Right ventricle myocardium superior (tissue), 1 donor: ENCODE data around the gene SVIL. TPM values are rescaled to one million over a fixed set of nuclear protein-coding genes. Genes with fewer than 3 reads are reported as not detected.
"Not testable (repeated sequence)": the region's sequence is repeated elsewhere in the genome, so short reads cannot be mapped to it uniquely, and the experiment has no call there.

ENCODE experiments used
- ATAC-seq: fragments of 200-7000 bp; cut with Tn5 transposase; one replicate; pipeline ENCODE4 v1.9.1; 2020; ENCODE audit warnings: mild to moderate bottlenecking; ENCODE audit not compliant: poor library complexity
- DNase-seq: peaks from one replicate; pipeline ENCODE4 v3.0.0-alpha.2; 2020
- intact Hi-C: fragments of 100-400 bp; cut with DNase I; formaldehyde crosslinking; loops from one replicate; pipeline ENCODE4 v1.11.2; 2022
- total RNA-seq: library from RNA; stranded (reverse); fragmentation: NEBNext Ultra II Directional; extraction: Animal tissue kit (Norgen Biotek cat#: 25700); gene quantifications from one replicate; pipeline ENCODE4 v1.2.1, GENCODE V29; 2021
- donor health status: DM: no; HTN: yes; CAD: no; lungs with severe emphysema.

Gene SVIL
- total RNA-seq, 1 donor from 2014 or later, result 298 TPM

- ATAC-seq (no peak), DNase-seq (no peak)
- intact Hi-C loops, result no loop called here
Measured at GRCh38 chr10:29514306-29514705, 120.5 kb downstream of the SVIL start.

DNA sequence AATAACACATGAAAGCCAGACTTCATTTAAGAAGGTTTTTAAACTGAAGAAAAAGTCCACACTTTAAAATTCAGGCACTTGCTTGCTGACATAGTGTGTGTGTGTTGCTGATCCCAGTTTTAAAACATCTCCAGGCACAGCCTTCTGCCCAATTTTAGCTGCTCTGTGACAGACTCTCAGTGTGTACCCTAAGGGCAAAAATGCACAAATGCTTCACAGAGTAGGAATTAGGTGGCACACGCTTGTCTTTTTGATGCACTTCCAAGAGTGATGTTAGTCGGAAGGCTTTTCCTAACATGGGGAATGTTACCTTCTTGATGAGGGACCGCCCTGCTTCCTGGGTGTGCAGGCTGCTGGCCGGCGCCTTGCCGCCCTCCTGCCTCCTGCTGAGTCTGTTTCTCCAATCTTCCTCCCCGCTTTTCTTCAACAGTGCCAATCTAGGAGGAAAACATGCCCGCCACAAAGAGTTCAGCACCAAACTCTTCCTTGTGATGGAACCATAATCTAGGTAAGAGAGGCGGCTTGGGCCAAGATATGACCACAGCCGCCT is 122.3 kb downstream of the SVIL start:
- ATAC-seq, result no peak
- no peak for DNase-seq
- intact Hi-C loops, result no loop called here

DNA sequence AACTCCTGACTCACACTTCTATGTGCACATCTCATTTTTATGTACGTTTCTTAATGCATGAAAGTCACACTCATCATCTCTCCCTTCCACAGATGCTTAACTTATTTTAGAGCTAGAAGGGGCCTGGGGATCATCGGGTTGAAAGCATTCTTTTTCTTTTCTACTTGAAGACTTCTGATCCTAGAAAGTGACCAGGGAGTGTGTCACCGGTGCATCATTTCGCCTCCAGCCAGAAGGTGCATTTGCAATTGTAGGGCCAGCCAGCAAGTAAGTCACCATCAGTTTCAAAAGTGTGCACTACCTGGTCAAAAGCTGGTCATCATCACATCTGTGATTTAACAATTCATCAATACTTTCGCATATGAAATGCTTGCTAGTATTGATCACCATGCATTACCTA is 123.0 kb downstream of the SVIL start:
- intact Hi-C loops, ATAC-seq, DNase-seq: not testable (repeated sequence)

GRCh38 chr10:29510483-29511157 is 124.2 kb downstream of the SVIL start:
- peak; percentile 36 for ATAC-seq
- intact Hi-C loops, DNase-seq: not testable (repeated sequence)

- ATAC-seq (no peak), DNase-seq (no peak)
- intact Hi-C loops, result no loop called here
Measured at GRCh38 chr10:29508554-29509244, 126.1 kb downstream of the SVIL start.

DNA sequence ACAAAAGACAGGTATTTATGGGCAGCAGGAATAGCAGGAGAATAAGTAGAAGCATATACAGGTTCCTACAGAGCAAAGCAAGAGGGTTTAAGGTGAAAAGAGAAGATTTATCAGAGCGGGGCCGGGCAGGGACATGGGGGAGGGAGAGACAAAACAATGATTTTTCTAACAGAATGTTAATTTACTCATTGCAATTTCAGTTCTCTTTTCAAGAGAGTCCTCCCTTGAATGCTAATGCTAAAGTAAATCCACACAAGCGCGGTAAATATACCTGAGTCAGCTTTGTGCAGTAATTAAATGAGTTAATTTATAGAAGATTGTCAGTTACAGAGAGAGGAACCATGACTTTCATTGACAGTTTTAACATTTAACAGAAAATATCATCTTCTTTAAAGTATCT is 127.0 kb downstream of the SVIL start:
- DNase-seq, intact Hi-C loops, ATAC-seq: not testable (repeated sequence)

- ATAC-seq, intact Hi-C loops, DNase-seq: not testable (repeated sequence)
Measured at GRCh38 chr10:29506324-29506921, 128.3 kb downstream of the SVIL start.

DNA sequence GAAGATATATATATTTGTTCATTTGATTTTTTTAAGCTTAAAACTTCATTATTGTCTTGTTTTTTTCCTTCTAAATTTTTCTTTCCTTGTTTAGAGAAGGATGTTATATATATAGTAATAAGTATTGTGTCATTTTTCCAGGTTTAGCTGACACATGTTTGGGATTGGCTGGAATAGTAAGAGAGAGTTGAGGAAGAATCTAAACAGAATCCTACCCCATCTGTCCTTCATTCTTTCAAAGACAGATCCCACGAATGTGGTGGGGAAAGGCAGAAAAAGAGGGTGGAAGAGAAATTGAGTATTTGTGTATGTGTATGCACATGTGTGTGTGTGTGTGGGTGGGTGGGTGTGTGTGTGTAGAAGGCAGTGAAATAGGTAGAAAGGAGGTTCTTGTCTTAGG is 132.4 kb downstream of the SVIL start:
- ATAC-seq (no peak), DNase-seq (no peak)
- intact Hi-C loops, result no loop called here

GRCh38 chr10:29501692-29502091 is 133.1 kb downstream of the SVIL start:
- no peak for ATAC-seq
- intact Hi-C loops, result no loop called here

DNA sequence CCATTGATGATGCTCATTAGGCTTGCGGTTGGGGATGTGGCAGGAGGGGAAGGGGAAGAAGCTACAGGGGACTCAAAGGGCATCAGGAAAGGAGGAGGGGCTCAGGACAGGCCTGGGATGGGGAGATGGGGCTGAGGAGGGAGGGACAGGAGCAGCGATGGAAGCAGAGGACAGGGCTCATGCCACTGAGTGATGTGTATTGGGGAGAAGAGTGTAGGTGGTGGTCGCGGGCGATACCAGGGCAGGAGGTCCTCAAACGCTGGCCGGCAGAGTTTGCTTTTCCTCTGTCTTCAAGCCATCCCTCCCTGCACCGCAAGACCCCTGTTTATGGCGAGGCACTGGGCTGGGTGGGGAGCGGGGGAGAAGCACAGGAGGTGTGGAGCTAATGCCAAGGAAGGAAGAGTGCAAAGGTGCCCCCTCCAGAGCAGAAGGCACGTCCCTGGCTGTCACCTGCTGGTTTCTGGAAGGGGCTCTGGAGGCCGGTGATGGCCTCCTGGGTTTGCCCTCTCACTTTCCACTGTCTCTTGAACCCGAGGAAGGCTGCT is 134.7 kb downstream of the SVIL start:
- intact Hi-C loops, result loop anchor here (10.0 kb wide), 1 partner anchor 105 kb away; no protein-coding TSS in a partner anchor
- no peak for DNase-seq
- peak; percentile 4 for ATAC-seq

More at GRCh38 chr10:29501692-29502091, 133.1 kb downstream of the SVIL start:
- no peak for DNase-seq

DNA sequence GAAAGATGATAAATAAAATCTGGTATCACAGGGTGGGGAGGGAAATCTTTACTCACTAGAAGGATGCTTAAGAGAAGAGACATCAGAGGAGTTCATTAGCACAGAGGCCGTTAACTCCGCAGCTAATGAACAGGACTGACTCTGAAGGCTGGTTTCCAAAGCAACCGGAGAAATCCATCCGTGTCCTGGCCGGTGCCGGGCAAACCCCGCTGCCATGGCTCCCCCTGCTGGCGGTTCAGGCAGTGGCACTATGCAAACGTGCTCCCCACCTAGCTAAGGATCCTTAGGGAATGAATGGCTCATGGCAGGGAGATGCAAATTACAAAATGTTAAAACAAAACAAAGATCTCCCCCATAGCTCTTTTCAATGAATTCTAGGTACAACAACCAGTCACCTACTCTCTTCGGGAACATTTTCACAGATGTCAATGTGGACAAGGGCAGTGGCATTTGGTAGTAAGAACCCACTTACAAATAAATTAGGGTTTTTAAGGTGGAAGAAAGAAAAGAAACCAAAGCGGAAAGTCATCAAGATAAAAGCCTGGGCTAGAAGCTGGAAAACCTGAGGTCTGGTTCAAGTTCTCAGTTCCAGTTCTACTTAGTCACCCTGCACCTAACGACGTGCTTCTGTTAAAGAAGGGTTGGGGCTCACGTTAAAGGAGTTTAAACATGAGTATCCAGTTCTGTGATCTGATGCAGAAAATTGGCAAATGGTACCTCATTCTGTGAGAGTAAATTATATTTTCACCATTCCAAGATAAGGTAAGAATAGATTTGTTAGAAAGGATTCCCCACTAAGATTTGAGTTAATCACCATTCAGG is 138.2 kb downstream of the SVIL start:
- intact Hi-C loops, result loop anchor here (10.0 kb wide), 1 partner anchor 102 kb away; no protein-coding TSS in a partner anchor
- peak; percentile 80 for DNase-seq
- ATAC-seq, result peak; percentile 82

DNA sequence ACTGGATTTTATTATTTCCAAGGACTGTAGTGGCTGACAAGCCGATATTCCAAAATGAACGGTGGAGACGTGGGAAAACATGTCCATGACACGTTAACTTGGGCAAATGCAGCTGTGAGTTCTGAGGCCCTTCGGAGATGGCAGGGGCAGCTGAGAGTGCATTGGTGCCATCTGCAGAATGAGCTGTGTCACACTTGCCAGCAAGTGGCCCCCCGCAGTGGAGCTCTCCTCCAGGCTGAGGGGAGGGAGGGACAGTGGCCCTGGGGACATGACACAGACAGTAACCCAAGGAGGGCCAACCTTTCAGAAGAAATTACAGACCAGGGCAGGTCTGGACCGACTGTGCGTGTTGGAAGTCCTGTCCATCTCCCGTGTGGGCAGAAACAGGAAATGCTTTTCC is 139.4 kb downstream of the SVIL start:
- no peak for DNase-seq
- intact Hi-C loops, result loop anchor here (10.0 kb wide), 1 partner anchor 101 kb away; no protein-coding TSS in a partner anchor
- ATAC-seq, result no peak

GRCh38 chr10:29493697-29494096 is 141.1 kb downstream of the SVIL start:
- ATAC-seq (no peak), DNase-seq (no peak)
- intact Hi-C loops, result loop anchor here (10.0 kb wide), 1 partner anchor 99 kb away; no protein-coding TSS in a partner anchor

GRCh38 chr10:29492774-29493173 is 142.0 kb downstream of the SVIL start:
- no peak for ATAC-seq
- DNase-seq, result no peak
- intact Hi-C loops, result loop anchor here (10.0 kb wide), 1 partner anchor 98 kb away; no protein-coding TSS in a partner anchor

DNA sequence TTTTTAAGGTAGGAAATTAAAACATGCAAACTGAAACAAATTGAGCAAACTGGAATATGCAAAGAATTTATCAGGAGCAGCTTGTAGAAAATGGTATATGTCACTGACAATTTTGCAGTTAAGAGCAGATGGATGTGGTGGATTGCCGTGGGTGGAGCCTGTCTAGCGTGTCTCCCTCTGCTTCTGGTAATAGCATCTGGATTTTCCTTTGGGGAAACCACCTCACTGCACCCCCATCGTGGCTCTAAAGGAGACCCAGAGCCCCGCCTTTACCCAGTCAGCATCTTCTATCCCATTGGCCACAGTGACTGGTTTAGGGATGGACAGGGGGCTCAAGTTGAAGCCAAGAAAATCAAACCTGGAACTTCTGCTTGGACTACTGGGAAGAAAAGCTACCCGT is 142.9 kb downstream of the SVIL start:
- DNase-seq (no peak), ATAC-seq (no peak)
- intact Hi-C loops, result loop anchor here (10.0 kb wide), 1 partner anchor 97 kb away; no protein-coding TSS in a partner anchor

DNA sequence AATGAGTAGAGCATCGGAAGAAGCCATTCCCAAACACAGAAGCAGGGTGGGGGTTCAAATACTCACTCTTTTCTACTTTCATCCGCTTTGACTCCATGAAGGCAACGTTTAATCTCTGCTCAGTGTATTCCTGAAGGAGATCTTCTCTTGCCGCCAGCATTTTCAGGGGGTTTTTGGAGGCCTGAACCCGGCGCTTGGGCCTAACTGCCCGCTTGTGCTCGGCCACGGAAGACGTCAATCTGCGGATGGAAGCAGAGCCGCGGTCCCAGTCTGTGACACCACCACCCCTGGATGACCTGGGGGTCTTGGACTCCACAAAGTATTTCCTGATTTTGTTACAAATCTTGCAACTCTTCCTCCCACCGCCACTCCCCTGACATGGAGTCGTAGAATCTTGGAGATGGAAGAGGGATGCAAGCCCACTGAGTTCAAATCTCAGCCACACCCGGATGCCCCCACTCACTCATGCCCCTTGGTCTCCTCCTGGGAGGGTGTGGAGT is 143.9 kb downstream of the SVIL start:
- not testable (repeated sequence) for DNase-seq, ATAC-seq
- intact Hi-C loops, result loop anchor here (10.0 kb wide), 1 partner anchor 96 kb away; no protein-coding TSS in a partner anchor

- DNase-seq, intact Hi-C loops, ATAC-seq: not testable (repeated sequence)
Measured at GRCh38 chr10:29488471-29488870, 146.3 kb downstream of the SVIL start.

GRCh38 chr10:29487884-29488266 is 146.9 kb downstream of the SVIL start:
- ATAC-seq, DNase-seq, intact Hi-C loops: not testable (repeated sequence)
